ENCODE measurements around the gene NBL1. TPM values are rescaled to one million over a fixed set of nuclear protein-coding genes. Genes with fewer than 3 reads are reported as not detected.
A peak's percentile ranks its signal among the peaks of the same experiment; 100 is the strongest.

NBL1 gene, protein sequence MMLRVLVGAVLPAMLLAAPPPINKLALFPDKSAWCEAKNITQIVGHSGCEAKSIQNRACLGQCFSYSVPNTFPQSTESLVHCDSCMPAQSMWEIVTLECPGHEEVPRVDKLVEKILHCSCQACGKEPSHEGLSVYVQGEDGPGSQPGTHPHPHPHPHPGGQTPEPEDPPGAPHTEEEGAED
- total RNA-seq (2012; rRNA removed), result 56.0 and 67.7 TPM in 2 replicates

DNA sequence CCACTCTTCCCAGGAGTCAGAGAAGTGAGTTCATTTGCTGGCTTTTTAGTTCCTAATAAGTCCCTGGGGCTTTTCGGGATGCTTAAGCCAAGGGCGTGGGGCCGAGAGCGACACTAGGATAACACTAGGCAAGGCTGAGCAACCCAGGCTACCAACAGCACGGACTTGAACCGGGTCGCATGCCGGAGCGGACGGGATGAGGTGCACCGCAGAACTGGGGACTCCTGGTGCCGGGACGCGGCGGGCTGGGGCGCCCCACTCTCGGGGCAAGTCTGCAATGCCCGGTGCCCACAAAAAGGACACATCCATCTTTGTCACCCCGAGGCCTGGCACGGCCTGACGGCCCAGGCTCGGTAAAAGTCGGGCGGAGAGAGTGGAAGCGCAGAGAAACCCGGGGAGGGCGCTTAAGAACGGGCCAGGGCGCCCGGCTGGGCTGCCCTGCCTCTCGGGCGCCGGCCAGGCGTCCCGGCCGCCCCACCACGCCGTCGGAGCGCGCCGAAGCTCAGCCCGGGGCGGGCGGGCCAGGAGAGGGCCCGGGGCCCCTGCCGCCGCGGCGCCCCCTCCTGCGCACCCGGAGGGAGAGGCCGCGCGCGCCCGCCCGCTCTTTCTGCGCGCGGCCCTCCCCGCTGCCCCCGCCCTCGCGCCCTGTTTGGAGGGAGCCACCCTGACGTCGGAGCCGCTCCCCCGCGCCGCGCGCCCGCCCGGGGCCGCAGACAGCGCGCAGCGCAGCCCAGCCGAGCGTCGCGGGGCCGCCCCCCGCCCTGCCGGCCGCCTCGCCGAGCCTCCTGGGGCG, at the start of gene NBL1:
TSS of gene NBL1 (plus strand) at position 710 of the 793 bp plus-strand sequence. CDS start 10,720 bp downstream, outside the sequence.
- Histone ChIP-seq H3K27me3 (ENCODE audit: control insufficient read depth, insufficient read depth, low read length) (no peaks in the 10 kb centered on the region), H3K4me1 (ENCODE audit: control insufficient read depth, insufficient read depth, low read length) (peaks cover 37% of the 10 kb centered on the region), H3K4me3 (ENCODE audit: low read length) (peak within 1 kb of the TSS; percentile 87), H3K4me2 (ENCODE audit: low read length) (peak within 1 kb of the TSS; percentile 95), H3K9ac (ENCODE audit: low read depth, low read length) (peak within 1 kb of the TSS; percentile 82), H3K9me3 (replicated peaks; ENCODE audit: low read length) (no peaks in the 10 kb centered on the region), H3K36me3 (ENCODE audit: insufficient read depth, low read length) (no peaks in the 10 kb centered on the region)

DNA sequence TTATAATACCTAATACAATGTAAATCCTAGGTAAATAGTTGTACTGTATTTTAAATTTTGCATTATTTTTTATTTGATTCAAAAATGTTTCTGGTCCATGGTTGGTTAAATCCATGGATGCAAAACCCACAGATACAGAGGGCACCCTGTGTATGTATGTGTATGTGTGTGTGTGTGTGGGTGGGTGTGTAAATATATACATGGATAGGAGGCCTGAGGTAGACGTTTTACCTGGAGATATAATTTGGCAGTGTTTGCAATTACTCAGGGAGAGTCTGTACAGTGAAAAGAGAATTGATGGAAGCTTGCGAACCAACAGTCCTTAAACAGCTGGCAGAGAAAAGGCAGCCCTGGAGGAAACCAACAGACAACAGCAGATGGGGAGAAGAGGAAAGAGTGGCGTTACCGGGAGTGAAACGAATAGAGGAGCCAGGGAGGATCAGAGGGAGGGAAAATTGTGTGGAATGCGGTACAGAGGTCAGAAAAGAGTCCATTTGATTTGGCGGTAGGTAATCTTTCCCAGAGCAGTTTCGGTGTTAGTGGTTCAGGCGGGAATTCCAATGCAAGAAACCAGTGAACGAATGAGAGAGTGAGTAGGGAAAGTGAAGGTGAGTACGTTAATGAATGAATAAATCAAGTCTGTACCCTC, 47.9 kb upstream of the NBL1 start:
- peak overlapping the region; percentile 84 for H3K4me3 ChIP-seq (ENCODE audit: low read length)
- peaks cover 16% of the 10 kb centered on the region for H3K4me1 ChIP-seq (ENCODE audit: control insufficient read depth, insufficient read depth, low read length)

DNA sequence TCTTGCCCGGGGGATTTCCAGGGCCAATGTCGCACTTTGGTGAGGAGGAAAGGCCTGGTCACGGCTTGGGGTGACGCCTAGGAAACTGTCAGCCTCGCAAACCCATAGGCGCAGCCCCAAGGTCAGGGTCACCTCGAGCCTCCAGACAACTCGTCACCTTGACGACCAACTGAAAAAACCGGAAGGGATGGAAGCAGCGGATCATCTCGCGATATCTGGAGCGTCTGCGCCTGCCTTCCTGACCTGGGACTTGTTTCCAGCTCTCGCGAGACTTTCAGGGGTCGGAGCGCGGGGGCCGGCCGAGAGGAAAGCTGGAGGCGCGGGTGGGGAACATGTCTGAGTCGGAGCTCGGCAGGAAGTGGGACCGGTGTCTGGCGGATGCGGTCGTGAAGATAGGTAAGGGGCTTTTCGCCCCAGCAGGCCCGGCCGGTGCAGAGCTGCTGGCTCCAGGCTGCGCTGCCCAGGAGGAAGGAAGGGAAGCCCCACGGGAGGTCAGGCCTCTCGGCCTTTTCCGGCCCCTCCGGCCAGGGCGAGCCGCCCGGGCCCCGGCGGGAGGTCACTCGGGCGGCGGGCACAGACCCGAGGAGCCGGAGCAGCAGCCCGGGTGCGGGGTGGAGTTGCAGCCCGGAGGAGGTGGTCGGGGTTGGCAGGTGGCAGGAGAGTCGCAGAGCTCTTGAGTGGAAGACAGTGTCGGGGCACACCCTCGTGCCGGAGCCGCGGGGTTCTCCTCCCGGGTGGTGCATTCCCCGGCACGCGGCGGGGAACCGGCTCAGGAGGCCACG, 47.2 kb upstream of the NBL1 start:
- Histone ChIP-seq H3K4me1 (ENCODE audit: control insufficient read depth, insufficient read depth, low read length) (peaks cover 16% of the 10 kb centered on the region), H3K36me3 (ENCODE audit: insufficient read depth, low read length) (peaks cover 9% of the 10 kb centered on the region), H3K4me3 (ENCODE audit: low read length) (peak overlapping the region; percentile 84)

More for the DNA sequence above, 47.9 kb upstream of the NBL1 start:
- Histone ChIP-seq H3K9me3 (replicated peaks; ENCODE audit: low read length) (no peaks in the 10 kb centered on the region), H3K4me2 (ENCODE audit: low read length) (peak overlapping the region; percentile 85), H3K36me3 (ENCODE audit: insufficient read depth, low read length) (peaks cover 9% of the 10 kb centered on the region), H3K27me3 (ENCODE audit: control insufficient read depth, insufficient read depth, low read length) (peaks cover 4% of the 10 kb centered on the region), H3K9ac (ENCODE audit: low read depth, low read length) (peak overlapping the region; percentile 96)

DNA sequence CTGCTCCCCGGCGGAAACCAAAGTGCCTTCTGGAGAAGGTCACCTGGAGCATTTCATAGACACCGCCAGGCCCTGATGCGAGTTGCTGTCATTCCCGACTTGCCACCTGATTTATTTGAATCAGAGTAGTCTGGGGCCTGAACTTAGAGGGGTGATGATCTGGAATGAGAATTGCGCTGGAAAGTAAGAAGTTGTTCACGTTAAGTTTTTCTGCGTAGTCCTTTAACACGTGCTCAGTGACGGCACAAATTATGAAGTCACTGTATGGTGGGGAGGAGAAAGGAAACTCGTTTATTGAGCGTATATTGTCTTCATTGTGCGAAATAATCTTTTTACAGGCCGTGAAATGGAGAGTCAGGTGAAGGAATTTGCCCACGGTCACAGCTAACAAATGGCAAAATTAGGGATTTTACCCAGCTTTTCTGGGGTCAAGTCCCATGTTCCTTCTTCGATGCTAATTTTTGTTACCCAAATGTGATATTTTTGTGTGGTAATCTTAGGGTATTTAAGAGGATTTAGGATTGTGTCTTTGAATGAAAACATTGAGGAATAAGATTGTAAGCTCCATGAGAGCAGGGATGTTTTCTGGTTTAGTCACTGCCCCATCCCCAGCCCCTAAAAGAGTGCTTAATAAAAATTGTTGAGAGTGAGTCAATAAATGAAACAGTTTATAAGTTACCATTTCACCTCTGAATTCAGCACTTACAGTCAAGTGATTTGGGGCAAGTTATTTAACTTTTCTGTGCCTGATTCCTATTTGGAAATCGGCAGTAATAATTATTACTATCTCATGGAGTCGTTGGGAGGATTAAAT, 46.4 kb upstream of the NBL1 start:
- H3K4me2 ChIP-seq (ENCODE audit: low read length), result peak overlapping the region; percentile 85
- peak overlapping the region; percentile 84 for H3K4me3 ChIP-seq (ENCODE audit: low read length)
- H3K36me3 ChIP-seq (ENCODE audit: insufficient read depth, low read length), result peaks cover 9% of the 10 kb centered on the region
- H3K4me1 ChIP-seq (ENCODE audit: control insufficient read depth, insufficient read depth, low read length), result peaks cover 16% of the 10 kb centered on the region
- peak overlapping the region; percentile 96 for H3K9ac ChIP-seq (ENCODE audit: low read depth, low read length)
- H3K27me3 ChIP-seq (ENCODE audit: control insufficient read depth, insufficient read depth, low read length), result no peaks in the 10 kb centered on the region
- H3K9me3 ChIP-seq (replicated peaks; ENCODE audit: low read length), result no peaks in the 10 kb centered on the region

More for the DNA sequence above, 47.2 kb upstream of the NBL1 start:
- Histone ChIP-seq H3K4me2 (ENCODE audit: low read length) (peak overlapping the region; percentile 85), H3K9me3 (replicated peaks; ENCODE audit: low read length) (no peaks in the 10 kb centered on the region), H3K9ac (ENCODE audit: low read depth, low read length) (peak overlapping the region; percentile 96), H3K27me3 (ENCODE audit: control insufficient read depth, insufficient read depth, low read length) (peaks cover under 1% of the 10 kb centered on the region)

DNA sequence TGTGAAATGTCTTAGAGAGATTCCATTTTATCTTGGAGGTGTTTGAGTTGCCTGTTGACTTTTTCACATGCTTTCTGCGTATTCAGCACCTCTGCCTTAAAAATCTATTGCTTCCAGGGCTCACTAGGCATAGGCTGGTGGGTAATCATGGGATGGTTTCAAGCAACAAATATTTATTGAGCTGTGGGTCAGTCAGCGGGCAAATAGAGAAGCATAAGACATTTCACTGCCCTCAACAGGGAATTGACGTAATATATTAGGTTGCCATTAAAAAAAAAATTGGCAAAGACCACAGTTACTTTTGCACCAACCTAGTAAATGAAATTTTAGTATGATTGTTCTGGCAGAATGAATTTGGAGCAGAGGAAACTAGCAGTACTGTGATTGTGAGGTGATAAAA, 44.3 kb upstream of the NBL1 start:
- no peak overlapping the region for H3K9ac ChIP-seq (ENCODE audit: low read depth, low read length)
- H3K4me2 ChIP-seq (ENCODE audit: low read length), result no peak overlapping the region
- no peaks in the 10 kb centered on the region for H3K27me3 ChIP-seq (ENCODE audit: control insufficient read depth, insufficient read depth, low read length)
- H3K9me3 ChIP-seq (replicated peaks; ENCODE audit: low read length), result no peaks in the 10 kb centered on the region
- peaks cover 9% of the 10 kb centered on the region for H3K36me3 ChIP-seq (ENCODE audit: insufficient read depth, low read length)
- no peak overlapping the region for H3K4me3 ChIP-seq (ENCODE audit: low read length)
- peaks cover 16% of the 10 kb centered on the region for H3K4me1 ChIP-seq (ENCODE audit: control insufficient read depth, insufficient read depth, low read length)

DNA sequence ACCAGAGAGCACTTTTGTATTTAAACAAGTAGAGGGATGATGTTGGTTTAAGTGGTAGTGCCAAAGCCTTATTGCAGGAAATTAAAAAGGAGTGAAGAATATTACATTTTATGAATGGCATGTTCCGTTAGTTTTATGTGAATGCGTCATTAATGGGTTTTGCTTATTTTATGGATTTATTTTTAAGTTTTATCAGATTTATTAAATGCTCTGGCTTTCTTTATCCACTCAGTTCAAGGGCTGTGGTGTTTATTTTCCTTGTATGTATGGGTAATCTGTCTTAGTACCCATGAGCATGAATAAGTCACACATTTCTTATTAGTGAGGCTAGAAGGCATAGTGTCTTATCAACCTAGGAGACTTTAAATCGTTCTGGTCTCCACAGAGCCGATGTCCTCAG, 41.6 kb upstream of the NBL1 start:
- Histone ChIP-seq H3K4me2 (ENCODE audit: low read length) (no peak overlapping the region), H3K36me3 (ENCODE audit: insufficient read depth, low read length) (peaks cover 11% of the 10 kb centered on the region), H3K9ac (ENCODE audit: low read depth, low read length) (no peak overlapping the region), H3K4me3 (ENCODE audit: low read length) (no peak overlapping the region), H3K27me3 (ENCODE audit: control insufficient read depth, insufficient read depth, low read length) (no peaks in the 10 kb centered on the region), H3K9me3 (replicated peaks; ENCODE audit: low read length) (no peaks in the 10 kb centered on the region), H3K4me1 (ENCODE audit: control insufficient read depth, insufficient read depth, low read length) (peaks cover 22% of the 10 kb centered on the region)

DNA sequence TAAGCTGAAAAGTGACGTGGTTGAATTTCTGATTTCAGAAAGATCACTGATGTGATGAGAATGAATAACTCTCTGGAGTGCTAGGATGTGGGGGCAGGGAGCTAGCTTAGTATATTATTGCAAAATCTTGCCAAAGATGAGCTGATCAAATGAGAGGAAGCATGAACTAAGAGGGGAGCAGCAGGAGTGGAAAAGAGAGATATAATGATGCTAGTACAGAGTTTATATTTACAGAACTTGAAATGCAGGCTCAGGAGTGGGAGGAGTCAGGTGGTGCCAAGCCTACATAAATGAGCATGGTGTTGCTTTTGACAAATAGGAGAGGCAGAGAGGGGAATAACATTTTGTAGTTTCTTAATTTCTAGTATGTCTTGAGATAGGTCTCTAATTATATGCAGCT, 38.1 kb upstream of the NBL1 start:
- H3K27me3 ChIP-seq (ENCODE audit: control insufficient read depth, insufficient read depth, low read length), result no peaks in the 10 kb centered on the region
- H3K9me3 ChIP-seq (replicated peaks; ENCODE audit: low read length), result no peaks in the 10 kb centered on the region
- no peak overlapping the region for H3K4me2 ChIP-seq (ENCODE audit: low read length)
- no peak overlapping the region for H3K4me3 ChIP-seq (ENCODE audit: low read length)
- H3K9ac ChIP-seq (ENCODE audit: low read depth, low read length), result no peak overlapping the region
- peaks cover 14% of the 10 kb centered on the region for H3K4me1 ChIP-seq (ENCODE audit: control insufficient read depth, insufficient read depth, low read length)
- peaks cover 8% of the 10 kb centered on the region for H3K36me3 ChIP-seq (ENCODE audit: insufficient read depth, low read length)

DNA sequence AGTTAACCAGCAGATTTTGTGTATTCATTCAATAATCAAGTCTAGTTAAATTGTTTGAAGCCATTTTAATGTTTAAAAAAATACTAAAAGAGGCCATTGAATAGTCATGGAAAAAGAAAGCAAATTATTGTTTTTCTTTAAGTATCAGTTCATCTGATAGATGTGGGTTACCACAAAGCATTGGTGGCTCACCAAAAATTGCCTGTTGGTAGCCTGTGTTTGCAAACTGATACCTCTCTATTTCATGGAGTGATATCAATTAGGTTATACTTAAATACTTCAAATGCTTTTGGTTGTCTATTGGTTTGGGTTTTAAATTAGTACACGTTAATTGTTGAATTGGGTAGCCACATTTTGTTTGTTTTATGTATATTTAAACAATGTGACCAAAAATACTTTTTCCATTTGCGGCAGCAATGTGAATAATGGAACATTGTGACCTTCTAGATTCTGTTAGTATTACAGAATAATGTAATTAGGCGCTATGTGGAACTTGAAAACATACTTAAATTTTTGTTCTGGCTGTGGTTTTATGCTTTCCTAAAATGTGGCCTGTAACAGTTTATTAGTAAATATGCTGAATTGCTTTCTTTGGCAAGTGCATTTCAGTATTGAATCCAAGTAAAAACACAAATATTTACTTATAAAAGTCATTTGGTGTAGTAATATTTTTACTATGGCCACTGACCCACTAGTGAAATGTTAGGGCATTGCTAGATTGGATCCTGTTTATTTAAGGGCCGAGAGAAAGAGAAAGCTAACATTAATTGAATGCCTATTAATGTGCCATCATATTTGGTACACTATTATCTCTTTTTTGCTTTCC, 37.1 kb upstream of the NBL1 start:
- Histone ChIP-seq H3K4me3 (ENCODE audit: low read length) (no peak overlapping the region), H3K36me3 (ENCODE audit: insufficient read depth, low read length) (peaks cover 6% of the 10 kb centered on the region), H3K9ac (ENCODE audit: low read depth, low read length) (no peak overlapping the region), H3K4me1 (ENCODE audit: control insufficient read depth, insufficient read depth, low read length) (peaks cover 14% of the 10 kb centered on the region), H3K27me3 (ENCODE audit: control insufficient read depth, insufficient read depth, low read length) (no peaks in the 10 kb centered on the region), H3K9me3 (replicated peaks; ENCODE audit: low read length) (no peaks in the 10 kb centered on the region), H3K4me2 (ENCODE audit: low read length) (no peak overlapping the region)

DNA sequence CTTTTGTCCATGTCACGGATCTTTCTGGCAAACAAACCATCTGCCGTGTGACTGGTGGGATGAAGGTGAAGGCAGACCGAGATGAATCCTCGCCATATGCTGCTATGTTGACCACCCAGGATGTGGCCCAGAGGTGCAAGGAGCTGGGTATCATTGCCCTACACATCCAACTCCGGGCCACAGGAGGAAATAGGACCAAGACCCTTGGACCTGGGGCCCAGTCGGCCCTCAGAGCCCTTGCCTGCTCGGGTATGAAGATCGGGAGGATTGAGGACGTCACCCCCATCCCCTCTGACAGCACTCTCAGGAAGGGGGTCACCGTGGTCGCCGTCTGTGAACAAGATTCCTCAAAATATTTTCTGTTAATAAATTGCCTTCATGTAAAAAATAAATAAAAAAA, 35.9 kb upstream of the NBL1 start:
- Histone ChIP-seq H3K36me3 (ENCODE audit: insufficient read depth, low read length) (peaks cover 6% of the 10 kb centered on the region), H3K9ac (ENCODE audit: low read depth, low read length) (no peak overlapping the region), H3K4me2 (ENCODE audit: low read length) (no peak overlapping the region), H3K9me3 (replicated peaks; ENCODE audit: low read length) (no peaks in the 10 kb centered on the region), H3K4me3 (ENCODE audit: low read length) (no peak overlapping the region), H3K27me3 (ENCODE audit: control insufficient read depth, insufficient read depth, low read length) (no peaks in the 10 kb centered on the region), H3K4me1 (ENCODE audit: control insufficient read depth, insufficient read depth, low read length) (peaks cover 14% of the 10 kb centered on the region)

Data from skeletal muscle satellite cell (primary cell).